Stimulated activated CD8-positive, alpha-beta memory T cell treated with anti-CD3 and anti-CD28 coated beads, Interleukin-4, amount 100 ng/mL, for 1 hour (primary cell): ENCODE data around the gene EXOC3.
"Not testable (repeated sequence)": the region's sequence is repeated elsewhere in the genome, so short reads cannot be mapped to it uniquely, and the experiment has no call there.

Source experiments
- DNase-seq, 2 donors: peaks; one replicate each; pipeline ENCODE4 v3.0.0-alpha.2; 2020; ENCODE audit warnings: low read depth in 2 of 2, low spot score in 1 of 2

The EXOC3 gene

GRCh38 chr5:500491-500890 lies 57.5 kb downstream of the EXOC3 start:
- no peak for DNase-seq

DNA sequence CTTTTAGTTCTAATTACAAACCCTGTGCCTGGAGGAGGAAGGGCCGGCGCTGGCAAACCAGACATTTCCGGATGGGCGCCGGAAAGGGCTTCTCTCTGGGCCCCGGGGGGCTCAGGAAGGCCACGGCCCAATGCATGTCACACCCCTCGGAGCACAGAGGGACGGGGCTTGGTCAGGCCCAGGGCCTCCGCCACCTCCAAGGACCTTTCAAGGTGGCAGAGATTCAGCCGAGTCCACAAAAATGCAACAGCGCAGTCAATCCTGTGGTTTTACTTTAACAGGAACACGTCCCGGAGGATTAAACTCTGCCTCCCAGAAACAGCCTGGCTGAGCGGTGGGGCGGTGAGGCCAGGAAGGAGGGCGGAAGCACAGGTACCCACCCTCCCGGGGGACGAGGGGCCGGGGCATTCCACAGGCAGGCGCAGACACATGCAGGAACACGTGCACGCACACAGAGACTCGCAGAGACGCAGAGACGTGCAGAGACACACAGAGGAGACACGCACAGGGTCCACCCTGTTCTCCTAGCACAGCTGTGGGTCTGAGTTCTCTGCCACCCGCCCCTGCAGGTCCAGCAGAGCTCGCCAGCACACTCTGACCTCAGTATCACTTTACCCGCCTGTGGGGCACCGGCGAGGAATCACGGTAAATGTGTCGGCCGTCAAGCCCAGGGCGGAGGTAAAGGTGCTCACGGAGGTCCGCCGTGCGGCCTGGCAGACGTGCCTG lies 58.3 kb downstream of the EXOC3 start:
- no peak for DNase-seq

DNA sequence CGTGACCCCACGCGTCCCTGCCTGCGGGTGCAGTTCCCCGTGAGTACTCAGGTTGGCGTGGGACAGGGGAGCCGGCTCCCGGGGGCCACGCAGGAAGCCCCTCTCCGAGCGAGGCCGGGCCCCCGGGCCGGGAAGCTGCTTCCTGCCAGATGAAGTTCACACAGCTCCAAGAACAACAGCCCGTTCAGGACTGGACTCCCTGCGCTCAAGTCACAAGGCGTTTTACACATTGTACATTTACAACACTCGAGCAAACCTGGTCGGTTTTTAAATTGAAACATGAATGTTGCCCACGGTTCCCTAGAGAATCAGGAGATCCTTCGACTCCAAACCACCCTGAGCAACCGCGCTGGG lies 58.8 kb downstream of the EXOC3 start:
- DNase-seq = no peak

- DNase-seq = no peak
Measured at GRCh38 chr5:502325-503079, 59.5 kb downstream of the EXOC3 start.

DNA sequence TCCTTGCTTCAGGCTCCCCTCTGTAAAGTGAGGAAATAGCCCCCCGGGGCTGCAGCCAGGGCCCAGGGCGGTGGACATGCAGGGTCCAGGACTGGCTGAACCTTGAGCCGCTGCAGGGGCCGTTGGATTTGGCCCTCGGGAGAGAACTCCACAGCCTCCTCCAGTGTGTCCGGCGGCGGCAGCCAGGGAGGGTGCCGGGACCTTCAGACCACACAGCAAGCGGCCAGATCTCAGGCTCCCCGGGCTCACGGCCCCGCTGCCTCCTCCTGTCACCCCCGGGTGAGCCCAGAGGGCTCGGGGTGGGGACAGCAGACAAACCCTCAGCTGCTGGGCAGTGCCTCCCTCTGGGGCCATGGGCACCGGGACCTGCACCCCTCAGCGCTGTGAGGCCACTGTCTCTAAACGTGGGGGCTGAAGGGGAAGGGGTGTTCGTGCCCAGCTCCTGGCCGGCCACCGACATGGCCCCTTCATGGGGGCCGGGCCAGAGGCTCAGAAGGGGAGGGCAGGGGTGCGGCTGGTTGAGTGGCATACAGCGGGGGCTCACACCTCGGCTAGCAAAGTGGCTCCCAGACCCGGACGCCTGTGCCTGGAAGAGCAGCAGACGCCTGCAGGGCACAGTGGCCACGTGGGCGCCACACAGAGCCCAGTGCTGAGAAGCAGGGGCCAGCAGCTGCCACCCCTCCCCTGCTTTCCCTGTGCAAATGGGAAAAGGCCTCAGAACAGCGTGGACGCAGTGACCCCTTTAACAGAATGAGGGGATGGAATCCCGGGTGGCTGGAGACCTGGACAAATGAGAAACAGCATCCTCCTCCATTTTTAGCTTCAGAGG lies 61.6 kb downstream of the EXOC3 start:
- no peak for DNase-seq

GRCh38 chr5:505951-506525 lies 63.1 kb downstream of the EXOC3 start:
- no peak for DNase-seq

DNA sequence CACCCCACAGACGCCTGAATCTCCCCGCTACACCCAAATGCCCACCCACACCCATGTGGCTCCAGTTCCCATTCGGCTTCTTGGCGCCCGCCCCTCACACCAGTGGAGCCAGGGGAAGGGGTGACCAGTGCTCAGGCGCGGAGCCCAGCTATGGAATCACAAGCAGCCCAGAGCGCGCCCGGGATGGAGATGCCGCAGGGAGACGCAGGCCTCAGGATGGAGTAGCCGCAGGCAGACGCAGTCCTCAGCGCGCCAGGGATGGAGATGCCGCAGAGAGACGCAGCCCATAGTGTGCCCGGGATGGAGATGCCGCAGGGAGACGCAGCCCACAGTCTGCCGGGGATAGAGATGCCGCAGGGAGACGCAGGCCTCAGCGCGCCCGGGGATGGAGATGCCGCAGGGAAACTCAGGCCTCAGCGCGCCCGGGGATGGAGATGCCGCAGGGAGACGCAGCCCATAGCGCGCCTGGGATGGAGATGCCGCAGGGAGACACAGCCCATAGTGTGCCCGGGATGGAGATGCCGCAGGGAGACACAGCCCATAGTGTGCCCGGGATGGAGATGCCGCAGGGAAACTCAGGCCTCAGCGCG lies 65.1 kb downstream of the EXOC3 start:
- DNase-seq = not testable (repeated sequence)

DNA sequence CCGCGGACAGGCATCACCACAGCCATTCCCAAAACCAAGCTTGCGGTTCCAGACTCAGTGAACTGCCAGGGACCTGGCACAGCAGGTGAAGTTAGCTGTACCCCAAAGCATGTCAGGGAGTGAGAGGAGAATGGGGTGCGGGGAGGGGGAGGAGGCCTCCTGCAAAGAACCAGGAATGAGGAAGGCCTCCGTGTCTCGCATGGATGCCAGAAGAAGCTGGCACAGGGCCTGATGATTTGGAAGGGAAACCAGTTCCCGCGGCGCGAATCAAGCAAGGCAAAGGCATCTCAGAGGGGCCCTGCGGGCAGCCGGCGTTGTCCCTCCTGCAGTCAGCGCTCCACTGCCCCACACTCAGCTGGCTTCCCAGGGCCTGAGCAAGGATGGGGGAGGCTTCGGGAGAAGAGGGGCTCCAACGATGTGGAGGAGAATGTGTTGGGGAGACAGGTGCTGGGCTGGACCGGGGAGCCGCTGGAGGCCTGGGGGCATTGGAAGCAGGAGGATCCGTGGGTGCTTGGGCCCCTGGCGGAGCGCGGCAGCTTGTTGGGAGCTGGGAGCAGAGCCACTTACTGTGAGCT lies 66.7 kb downstream of the EXOC3 start:
- no peak for DNase-seq

GRCh38 chr5:510521-510920 lies 67.5 kb downstream of the EXOC3 start:
- DNase-seq = no peak

GRCh38 chr5:511476-511875 lies 68.5 kb downstream of the EXOC3 start:
- no peak for DNase-seq

DNA sequence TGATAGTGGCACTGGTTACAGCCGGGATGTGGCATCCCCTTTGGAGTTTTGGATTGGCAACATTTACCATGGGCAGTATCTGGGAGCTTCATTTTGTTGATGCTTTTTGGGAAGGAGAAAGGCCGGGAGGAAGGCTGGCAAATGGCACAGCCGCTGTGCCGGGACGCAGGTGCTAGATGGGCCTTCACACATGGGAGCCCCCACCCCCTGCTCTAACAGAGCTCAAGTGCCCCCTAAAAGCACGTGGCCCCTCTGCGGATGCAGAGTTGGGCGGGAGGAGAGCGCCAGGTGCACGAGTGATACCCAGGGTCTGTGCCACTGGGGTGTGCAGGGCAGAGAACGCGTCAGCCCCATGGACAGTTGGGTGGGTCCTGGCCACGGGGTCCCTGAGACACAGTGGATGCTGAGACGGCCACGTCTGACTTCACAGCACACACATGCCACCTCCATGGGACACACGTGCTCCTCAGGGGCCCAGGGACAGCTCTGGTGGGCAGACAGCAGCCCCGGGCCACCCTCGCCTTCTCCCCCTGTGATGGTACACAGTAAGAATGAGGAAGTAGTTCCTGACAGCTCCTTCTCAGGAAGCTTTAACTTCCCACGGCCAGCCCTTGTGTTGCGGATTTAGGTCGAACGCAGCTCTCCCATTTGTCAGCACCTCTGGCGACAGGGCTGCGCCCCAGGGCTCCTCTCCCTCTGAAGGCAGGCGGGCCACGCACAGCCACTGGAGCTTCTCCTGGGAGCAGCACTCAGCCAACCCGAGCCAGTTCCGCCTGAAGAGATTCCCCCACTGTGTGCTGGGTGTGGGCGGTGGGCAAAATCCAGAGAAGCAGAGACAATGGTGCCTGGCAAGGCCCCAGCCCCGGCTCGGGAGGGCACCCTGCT lies 70.5 kb downstream of the EXOC3 start:
- no peak for DNase-seq

DNA sequence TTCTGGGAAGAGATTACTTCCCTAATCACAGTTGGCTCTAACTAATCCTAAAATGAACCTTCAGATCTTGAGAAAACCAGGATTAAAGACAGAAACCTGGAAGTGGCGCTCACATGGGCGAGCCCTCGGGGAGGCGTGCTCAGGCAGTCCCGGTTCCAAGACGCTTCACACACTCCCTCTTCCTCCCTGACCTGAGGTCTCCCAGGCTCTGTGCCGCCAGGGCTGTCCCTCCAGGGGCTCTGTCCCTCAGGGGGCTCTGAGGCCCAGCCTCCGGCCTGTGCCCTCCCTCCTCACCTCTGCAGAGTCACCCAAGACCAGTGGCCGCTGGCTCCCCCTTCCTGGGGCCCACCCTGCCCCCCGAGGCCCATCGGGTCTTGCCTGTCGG lies 71.1 kb downstream of the EXOC3 start:
- no peak for DNase-seq

DNA sequence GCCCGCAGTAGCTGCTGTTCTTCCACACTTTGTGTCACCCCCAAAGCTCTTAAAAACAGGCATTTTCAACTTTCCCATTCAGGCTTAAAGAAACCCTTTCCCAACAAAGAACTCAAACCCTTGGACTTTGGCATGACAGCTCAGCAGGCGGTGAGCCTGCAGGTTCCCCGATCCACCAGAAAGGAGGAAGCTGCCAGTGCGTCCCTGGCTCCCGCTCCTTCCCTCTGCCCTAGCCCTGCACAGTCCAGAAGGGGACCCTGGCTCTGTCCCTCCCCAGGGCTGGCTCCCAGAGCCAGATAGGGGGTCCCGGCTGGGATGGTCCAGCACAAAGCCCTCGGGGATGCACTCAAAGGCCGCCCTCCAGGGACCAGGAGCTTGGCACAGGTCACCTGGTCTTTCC lies 71.7 kb downstream of the EXOC3 start:
- no peak for DNase-seq

DNA sequence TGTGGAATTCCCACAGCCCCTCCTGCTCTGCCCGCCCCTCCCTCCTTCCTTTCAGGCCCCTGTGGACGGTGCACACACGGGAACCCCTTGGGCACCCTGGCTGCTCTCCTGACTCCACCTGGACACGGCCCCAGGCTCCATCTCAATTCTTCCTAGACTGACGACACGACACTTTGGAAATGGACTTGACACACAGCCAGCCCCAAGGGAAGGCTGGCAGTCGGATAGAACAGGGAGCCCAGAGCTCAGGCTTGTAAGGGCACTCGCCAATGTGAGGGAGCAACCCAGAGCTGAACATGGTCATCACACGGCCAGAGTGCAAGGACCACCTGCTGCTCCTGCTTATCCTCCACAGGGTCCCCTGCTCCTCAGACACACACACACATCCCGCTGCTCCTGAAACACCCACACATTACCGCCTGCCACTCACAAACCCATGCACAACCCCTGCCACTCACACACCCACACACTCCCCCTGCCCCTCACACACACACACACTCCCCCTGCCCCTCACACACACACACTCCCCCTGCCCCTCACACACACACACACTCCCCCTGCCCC lies 72.4 kb downstream of the EXOC3 start:
- DNase-seq = no peak

- no peak for DNase-seq
Measured at GRCh38 chr5:516338-516925, 73.5 kb downstream of the EXOC3 start.
